ENCODE results near the gene NRIP2. TPM values are rescaled to one million over a fixed set of nuclear protein-coding genes. Genes with fewer than 3 reads are reported as not detected.
A peak's percentile ranks its signal among the peaks of the same experiment; 100 is the strongest.

The NRIP2 gene
- total and polyA plus RNA-seq, 2 donors (not counting 1 experiment from before 2014, with no cell fraction given): 0.08 to 0.17 TPM

DNA sequence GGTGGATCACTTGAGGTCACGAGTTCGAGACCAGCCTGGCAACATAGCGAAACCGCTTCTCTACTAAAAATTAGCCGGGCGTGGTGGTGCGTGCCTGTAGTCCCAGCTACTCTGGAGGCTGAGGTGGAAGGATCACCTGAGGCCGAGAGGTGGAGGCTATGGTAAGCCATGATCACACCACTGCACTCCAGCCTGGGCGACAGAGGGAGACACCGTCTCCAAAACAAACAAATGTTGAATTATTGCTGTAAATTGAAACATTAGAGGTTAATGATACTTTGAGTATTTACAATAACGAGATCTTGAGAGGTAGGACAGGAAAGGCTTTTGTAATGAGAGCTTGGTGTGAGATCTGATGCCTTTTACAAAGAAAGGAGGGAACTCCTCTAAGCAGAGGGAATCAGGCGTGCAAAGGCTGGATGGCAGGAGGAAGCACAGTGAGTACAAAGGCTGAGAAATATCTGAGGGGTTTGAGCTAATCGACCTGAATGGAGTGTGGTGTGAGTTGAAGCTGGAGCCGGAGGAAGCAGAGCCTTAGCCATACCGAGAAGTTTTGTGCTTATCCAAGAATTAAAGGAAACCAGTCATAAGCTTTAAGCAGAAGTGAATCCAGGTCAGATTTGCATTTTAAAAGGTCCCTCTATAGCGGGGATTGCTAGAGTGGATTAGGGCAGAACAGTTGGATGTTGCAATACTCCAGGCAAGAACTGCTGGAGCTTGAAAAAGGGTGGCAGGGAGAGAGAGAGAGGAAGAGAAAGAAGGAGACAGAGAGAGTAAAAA, 43.3 kb upstream of the NRIP2 start:
- Histone ChIP-seq H3K36me3 (ENCODE audit: control insufficient read depth, insufficient read depth, low read length) (no peaks in the 10 kb centered on the region), H2AFZ (ENCODE audit: low read length) (peak overlapping the region; percentile 11), H3K4me2 (ENCODE audit: extremely low read depth, insufficient read depth, low read length) (peak overlapping the region; percentile 98), H3K9ac (ENCODE audit: insufficient read depth, low read length) (peak overlapping the region; percentile 95), H3K4me1 (ENCODE audit: control insufficient read depth, extremely low read depth, insufficient read depth, low read length) (peaks cover 6% of the 10 kb centered on the region), H3K79me2 (ENCODE audit: control insufficient read depth, insufficient read depth, low read length) (peaks cover 58% of the 10 kb centered on the region), H3K4me3 (replicated peaks in 1 of 4; ENCODE audit: control extremely low read depth in 1 of 4, insufficient read depth in 1 of 4, low read depth in 3 of 4, low read length in 4 of 4) (peak overlapping the region; percentile 76 to 95 (median 90)), H3K27me3 (ENCODE audit: control insufficient read depth, insufficient read depth, low read length) (no peaks in the 10 kb centered on the region), H4K20me1 (ENCODE audit: control insufficient read depth, extremely low read depth, insufficient read depth, low read length) (no peaks in the 10 kb centered on the region), H3K9me3 (ENCODE audit: control insufficient read depth, insufficient read depth, low read depth, low read length) (no peaks in the 10 kb centered on the region), H3K27ac (ENCODE audit: insufficient read depth, low read length) (peak overlapping the region; percentile 98)
- peak; percentile 27 to 72 for DNase-seq (ENCODE audit: low read depth in 2 of 2)
- no peak for TF ChIP-seq EZH2 (IDR thresholded peaks at IDR 0.05; ENCODE audit: low read length, missing control alignments)
- TF ChIP-seq, protein P1, sequence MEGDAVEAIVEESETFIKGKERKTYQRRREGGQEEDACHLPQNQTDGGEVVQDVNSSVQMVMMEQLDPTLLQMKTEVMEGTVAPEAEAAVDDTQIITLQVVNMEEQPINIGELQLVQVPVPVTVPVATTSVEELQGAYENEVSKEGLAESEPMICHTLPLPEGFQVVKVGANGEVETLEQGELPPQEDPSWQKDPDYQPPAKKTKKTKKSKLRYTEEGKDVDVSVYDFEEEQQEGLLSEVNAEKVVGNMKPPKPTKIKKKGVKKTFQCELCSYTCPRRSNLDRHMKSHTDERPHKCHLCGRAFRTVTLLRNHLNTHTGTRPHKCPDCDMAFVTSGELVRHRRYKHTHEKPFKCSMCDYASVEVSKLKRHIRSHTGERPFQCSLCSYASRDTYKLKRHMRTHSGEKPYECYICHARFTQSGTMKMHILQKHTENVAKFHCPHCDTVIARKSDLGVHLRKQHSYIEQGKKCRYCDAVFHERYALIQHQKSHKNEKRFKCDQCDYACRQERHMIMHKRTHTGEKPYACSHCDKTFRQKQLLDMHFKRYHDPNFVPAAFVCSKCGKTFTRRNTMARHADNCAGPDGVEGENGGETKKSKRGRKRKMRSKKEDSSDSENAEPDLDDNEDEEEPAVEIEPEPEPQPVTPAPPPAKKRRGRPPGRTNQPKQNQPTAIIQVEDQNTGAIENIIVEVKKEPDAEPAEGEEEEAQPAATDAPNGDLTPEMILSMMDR (conservative IDR thresholded peaks at IDR 0.05 in 1 of 2, IDR thresholded peaks at IDR 0.05 in 1 of 2; ENCODE audit: low read depth in 1 of 2, low read length in 2 of 2): peak in 1 of 2 donors; percentile 15

DNA sequence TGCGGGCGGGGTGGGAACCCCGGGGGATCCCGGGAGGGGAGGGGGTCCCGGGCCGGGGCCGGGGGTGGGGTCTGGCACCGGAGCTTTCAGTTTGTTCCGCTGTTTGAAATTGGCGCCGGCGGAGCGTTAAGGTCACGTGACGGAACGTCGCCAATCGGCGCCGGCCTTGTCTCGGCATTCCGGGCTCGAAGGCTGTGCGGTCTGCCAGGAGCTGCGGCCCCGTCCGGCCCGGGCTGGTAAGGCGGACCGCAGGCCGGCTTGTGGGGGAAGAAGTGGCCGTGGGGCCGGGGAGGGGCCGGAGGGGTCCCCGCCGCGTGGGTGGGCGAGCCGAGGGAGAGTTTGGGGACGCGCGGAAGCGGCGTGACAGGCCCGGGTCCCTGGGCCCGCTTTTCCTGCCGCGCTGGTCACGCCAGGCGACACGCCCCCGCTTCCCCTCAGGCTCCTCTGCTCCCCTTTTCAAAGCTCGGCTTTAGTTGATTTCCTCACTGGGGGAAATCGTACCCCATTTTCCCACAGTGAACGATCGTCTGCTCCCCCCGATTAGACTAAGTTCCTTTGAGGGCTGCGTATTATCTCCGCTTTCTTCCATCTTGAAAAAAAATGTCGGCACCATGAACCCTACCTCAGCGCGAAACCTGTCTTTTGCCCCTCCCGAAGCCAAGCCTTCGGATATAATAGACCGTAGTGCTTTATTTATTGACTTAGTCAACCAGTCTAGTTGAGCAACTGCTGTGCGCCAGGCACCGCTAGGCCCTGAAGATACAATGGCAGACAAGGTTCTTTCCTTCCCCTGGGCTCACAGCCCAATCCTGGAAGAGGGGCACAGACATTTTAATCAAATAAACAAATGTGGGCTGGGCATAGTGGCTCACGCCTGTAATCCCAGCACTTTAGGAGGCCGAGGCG, 42.5 kb upstream of the NRIP2 start, which contains the start of the genes FOXM1 and RHNO1:
TSS of gene FOXM1 (minus strand) at position 128 of the 906 bp plus-strand sequence. CDS start 2,696 bp downstream, outside the sequence.
TSS of gene RHNO1 (plus strand) at position 177 of the 906 bp plus-strand sequence. CDS start 8,144 bp downstream, outside the sequence.
- peak; percentile 79 to 88 for DNase-seq (ENCODE audit: low read depth in 2 of 2)
- Histone ChIP-seq H3K36me3 (ENCODE audit: control insufficient read depth, insufficient read depth, low read length) (no peaks in the 10 kb centered on the region), H4K20me1 (ENCODE audit: control insufficient read depth, extremely low read depth, insufficient read depth, low read length) (no peaks in the 10 kb centered on the region), H3K27me3 (ENCODE audit: control insufficient read depth, insufficient read depth, low read length) (no peaks in the 10 kb centered on the region), H3K79me2 (ENCODE audit: control insufficient read depth, insufficient read depth, low read length) (peaks cover 58% of the 10 kb centered on the region), H3K9me3 (ENCODE audit: control insufficient read depth, insufficient read depth, low read depth, low read length) (no peaks in the 10 kb centered on the region), H3K27ac (ENCODE audit: insufficient read depth, low read length) (peak within 1 kb of the TSS; percentile 98), H3K4me2 (ENCODE audit: extremely low read depth, insufficient read depth, low read length) (peak within 1 kb of the TSS; percentile 99), H3K4me1 (ENCODE audit: control insufficient read depth, extremely low read depth, insufficient read depth, low read length) (peaks cover 6% of the 10 kb centered on the region), H3K9ac (ENCODE audit: insufficient read depth, low read length) (peak within 1 kb of the TSS; percentile 95), H3K4me3 (replicated peaks in 1 of 4; ENCODE audit: control extremely low read depth in 1 of 4, insufficient read depth in 1 of 4, low read depth in 3 of 4, low read length in 4 of 4) (peak within 1 kb of the TSS; percentile 76 to 95 (median 90)), H2AFZ (ENCODE audit: low read length) (peak within 1 kb of the TSS; percentile 92)
- TF ChIP-seq, protein P1 (conservative IDR thresholded peaks at IDR 0.05 in 1 of 2, IDR thresholded peaks at IDR 0.05 in 1 of 2; ENCODE audit: low read depth in 1 of 2, low read length in 2 of 2): no peak
- TF ChIP-seq EZH2 (IDR thresholded peaks at IDR 0.05; ENCODE audit: low read length, missing control alignments): no peak

All from fibroblast of lung (primary cell).